Activated T-cell treated with anti-CD3 and anti-CD28 coated beads, Interleukin-2, amount 50 U/mL, for 24 hours (primary cell): ENCODE data around the gene UVRAG.

Experiments used
- DNase-seq: peaks from one replicate; pipeline ENCODE4 v3.0.0-alpha.2; 2020
- H3K27ac Mint-ChIP-seq: 2 replicates; pipeline ENCODE4 v1.8.0; 2020; ENCODE audit warnings: mild to moderate bottlenecking, mixed read lengths
- H3K27me3 Mint-ChIP-seq: 2 replicates; pipeline ENCODE4 v1.8.0; 2020; ENCODE audit warnings: mixed read lengths
- H3K36me3 Mint-ChIP-seq: 2 replicates; pipeline ENCODE4 v1.8.0; 2020; ENCODE audit warnings: low read depth, mixed read lengths
- H3K4me1 Mint-ChIP-seq: 2 replicates; pipeline ENCODE4 v1.8.0; 2020; ENCODE audit warnings: low read depth, mixed read lengths
- H3K4me3 Mint-ChIP-seq: 2 replicates; pipeline ENCODE4 v1.8.0; 2020; ENCODE audit warnings: mild to moderate bottlenecking, moderate library complexity, mixed read lengths
- H3K9me3 Mint-ChIP-seq: 2 replicates; pipeline ENCODE4 v1.8.0; 2020; ENCODE audit warnings: mixed read lengths

The UVRAG gene

DNA sequence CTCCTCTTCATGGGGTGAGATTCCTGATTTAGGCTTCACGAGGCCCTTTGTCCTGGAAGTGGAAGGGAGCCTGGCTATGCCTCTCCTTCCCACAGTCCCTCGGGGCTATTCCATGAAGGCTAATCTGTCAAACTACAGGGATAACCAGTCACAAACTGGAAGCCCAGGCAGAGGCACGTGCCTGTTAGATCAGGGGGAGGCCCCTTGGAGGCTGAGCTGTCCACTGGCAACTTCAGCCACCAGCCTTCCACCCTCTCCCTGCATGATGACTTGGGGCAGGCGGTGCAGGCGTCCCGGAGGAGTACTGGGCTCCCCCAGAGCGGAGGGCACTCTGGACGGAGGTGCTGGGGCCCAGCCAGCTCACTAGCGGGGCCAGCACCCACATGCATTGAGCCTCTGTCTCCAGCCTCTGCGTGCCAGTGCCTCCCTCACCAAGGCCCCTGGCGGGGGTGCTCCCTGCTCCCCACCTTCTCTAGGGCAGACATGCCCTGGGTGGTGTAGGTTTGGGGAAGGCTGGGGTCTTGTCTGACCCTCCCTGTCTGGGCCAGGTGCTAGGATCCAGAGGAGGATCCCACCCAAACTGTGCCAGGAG lies 348.4 kb downstream of the UVRAG start:
- no peak overlapping the region for H3K4me3 Mint-ChIP-seq
- DNase-seq, result no peak

DNA sequence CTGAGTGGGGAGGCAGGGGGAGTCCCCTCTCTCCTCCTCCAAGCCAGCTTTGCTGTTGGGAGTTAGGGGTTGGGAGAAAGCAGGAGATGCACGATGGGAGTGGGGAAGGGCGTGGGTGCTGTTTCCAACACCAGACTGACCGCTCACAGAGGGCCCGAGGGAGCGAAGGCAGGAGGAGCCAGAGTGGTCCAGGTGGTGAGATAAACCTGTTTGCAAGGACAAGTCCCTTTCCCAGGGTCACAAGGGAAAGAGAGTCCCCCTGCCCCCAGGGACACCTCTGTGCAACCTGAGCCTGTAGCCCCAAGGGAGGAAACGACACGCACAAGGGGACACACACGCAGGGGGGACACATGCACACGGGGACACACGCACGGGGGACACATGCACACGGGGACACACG lies 349.1 kb downstream of the UVRAG start:
- Mint-ChIP-seq H3K4me1 (peaks cover 8% of the 10 kb centered on the region), H3K27ac (no peak overlapping the region), H3K4me3 (no peak overlapping the region)

More for the DNA sequence above, 348.4 kb downstream of the UVRAG start:
- Mint-ChIP-seq H3K27ac (no peak overlapping the region), H3K4me1 (peaks cover 8% of the 10 kb centered on the region), H3K36me3 (no peaks in the 10 kb centered on the region), H3K27me3 (peaks cover 3% of the 10 kb centered on the region), H3K9me3 (no peaks in the 10 kb centered on the region)

DNA sequence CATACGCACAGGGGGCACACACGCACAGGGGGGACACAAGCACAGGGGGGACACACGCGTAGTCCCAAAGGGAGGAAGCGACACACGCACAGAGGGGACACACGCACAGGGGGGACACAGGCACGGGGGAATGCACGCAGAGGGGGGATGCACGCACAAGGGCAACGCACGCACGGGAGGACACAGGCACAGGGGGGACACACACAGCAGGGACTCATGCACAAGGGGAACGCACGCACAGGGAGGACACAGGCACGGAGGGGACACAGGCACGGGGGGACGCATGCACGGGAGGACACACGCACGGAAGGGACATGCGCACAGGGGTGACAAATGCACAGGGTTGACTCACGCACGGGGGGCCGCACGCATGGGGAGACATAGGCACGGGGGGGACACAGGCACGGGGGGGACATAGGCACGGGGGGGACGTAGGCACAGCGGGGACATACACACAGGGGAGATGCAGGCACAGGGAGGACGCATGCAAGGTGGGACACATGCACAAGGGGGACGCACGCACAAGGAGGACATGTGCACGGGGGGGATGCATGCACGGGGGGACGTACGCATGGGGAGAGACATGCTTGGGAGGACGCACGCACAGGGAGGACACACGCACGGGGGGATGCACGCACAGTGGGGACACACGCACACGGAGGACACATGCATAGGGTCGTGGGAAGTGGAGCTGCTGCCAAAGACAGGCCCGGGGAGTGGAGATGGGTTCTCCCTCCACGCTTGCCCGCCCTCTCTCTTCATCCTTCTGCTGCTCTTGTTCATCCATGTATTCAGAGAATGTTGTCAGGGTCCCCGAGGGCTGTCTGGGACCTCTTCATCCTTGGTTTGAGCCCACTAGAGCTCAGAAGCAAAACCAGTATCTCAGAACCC lies 350.1 kb downstream of the UVRAG start:
- Mint-ChIP-seq H3K4me1 (peaks cover 8% of the 10 kb centered on the region), H3K36me3 (no peaks in the 10 kb centered on the region), H3K9me3 (no peaks in the 10 kb centered on the region), H3K27ac (no peak overlapping the region), H3K27me3 (peaks cover 6% of the 10 kb centered on the region), H3K4me3 (no peak overlapping the region)
- DNase-seq, result no peak

More for the DNA sequence above, 349.1 kb downstream of the UVRAG start:
- Mint-ChIP-seq H3K36me3 (no peaks in the 10 kb centered on the region), H3K27me3 (peaks cover 6% of the 10 kb centered on the region), H3K9me3 (no peaks in the 10 kb centered on the region)
- no peak for DNase-seq

DNA sequence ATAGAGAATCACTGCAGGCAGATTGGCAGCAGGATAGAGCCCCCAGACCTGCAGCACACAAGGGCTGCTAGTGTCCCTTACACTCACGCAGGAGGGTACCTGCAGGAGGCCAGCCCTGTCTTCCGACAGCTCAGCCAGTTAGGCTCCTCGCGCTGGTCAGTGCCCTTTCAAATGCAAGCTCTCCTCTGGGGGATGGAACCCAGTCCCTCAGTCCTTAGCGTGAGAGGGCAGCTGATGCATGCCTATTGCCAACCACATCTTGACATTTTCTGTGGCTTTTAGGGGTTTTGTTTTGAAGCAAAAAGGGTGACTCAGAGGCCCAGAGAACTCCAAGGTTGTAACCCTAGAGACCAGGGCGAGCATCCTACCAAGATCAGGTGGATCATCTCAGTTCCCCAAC lies 351.3 kb downstream of the UVRAG start:
- Mint-ChIP-seq H3K27ac (no peak overlapping the region), H3K27me3 (peaks cover 6% of the 10 kb centered on the region)

DNA sequence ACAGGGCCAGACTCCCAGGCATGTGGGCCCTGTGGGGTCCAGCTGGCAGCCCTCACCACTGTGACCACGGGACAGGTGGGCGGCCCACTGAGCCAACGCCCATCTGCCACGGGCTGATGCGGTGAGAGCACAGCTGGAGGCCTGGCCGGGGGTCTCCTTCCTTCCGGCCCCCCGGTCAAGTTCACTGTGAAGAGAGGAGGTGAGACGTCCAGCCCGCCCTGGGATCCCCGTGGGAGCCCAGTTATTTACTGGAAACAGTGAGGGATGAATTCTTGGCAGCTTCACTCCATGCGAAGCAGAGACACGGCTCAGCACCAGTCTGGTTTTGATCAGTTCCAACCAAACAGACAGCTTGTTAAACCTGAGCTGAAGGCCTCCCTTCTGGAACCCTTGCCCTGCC lies 352.6 kb downstream of the UVRAG start:
- Mint-ChIP-seq H3K4me1 (peaks cover 8% of the 10 kb centered on the region), H3K36me3 (no peaks in the 10 kb centered on the region), H3K27ac (no peak overlapping the region), H3K4me3 (no peak overlapping the region), H3K27me3 (peaks cover 6% of the 10 kb centered on the region), H3K9me3 (no peaks in the 10 kb centered on the region)
- no peak for DNase-seq

More for the DNA sequence above, 351.3 kb downstream of the UVRAG start:
- Mint-ChIP-seq H3K4me3 (no peak overlapping the region), H3K36me3 (no peaks in the 10 kb centered on the region), H3K9me3 (no peaks in the 10 kb centered on the region), H3K4me1 (peaks cover 8% of the 10 kb centered on the region)
- no peak for DNase-seq

DNA sequence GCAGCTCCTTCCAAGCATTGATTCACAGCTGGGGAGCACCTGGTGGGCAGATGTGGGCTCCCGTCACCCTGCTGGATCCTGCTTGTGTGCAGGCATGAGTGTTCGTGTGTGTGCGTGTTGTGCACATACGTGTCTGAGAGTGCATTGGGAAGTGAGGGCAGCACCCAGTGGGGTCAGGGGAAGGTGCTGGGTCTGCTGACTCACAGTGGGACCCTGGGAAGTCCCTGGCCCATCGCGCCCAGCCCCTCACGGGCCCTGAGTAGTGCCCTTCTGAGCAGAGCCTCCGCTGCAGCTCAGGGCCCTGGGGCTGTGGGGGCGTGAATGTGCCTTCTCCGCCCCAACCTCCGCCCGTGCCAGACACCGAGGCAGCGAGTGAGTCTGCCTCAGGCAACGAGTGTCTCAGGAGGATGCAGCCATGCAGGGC lies 354.5 kb downstream of the UVRAG start:
- Mint-ChIP-seq H3K27ac (no peak overlapping the region), H3K27me3 (peaks cover 6% of the 10 kb centered on the region), H3K4me3 (no peak overlapping the region), H3K4me1 (peaks cover 11% of the 10 kb centered on the region), H3K9me3 (no peaks in the 10 kb centered on the region), H3K36me3 (no peaks in the 10 kb centered on the region)
- no peak for DNase-seq

DNA sequence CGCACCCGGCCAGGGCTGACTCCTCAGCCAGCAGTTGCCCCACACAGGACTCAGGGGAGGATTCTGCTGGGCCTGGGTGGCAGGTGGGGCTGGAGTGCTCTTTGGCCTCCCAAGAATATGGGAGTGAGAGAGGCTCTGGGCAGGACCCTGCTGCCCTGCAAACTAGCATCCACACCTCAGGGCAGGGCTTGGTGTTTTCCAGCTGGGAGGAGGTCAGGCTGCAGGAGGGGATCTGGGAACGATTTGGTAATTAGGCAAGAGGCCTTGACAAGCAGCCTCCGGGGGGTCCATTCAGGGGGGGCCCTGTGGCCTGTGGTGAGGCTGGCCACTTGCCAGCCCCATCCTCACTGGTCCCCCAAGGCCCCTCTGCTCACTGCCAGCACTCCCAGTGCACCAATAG lies 355.5 kb downstream of the UVRAG start:
- Mint-ChIP-seq H3K36me3 (no peaks in the 10 kb centered on the region), H3K27ac (no peak overlapping the region), H3K9me3 (no peaks in the 10 kb centered on the region), H3K27me3 (peaks cover 6% of the 10 kb centered on the region), H3K4me3 (no peak overlapping the region), H3K4me1 (peaks cover 11% of the 10 kb centered on the region)
- DNase-seq, result no peak

DNA sequence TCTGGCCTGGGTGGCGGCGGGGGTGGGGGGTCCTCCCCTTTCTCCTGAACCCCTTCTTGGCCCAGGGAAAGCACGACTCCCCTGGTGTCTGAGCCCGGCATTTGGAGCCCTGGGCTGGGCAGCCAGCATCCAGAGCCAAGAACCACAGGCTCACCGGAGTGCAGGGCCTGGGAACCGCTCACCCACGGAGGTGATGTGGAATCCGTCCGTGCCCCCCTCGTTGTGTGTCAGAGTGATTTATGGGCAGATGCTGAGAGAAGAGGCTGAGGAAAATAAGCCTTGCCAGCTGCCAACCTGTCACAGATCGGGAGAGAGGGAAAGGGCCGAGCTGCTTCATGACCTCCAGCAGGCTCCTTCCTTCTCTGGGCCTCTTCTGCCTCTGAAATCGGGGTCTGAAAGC lies 357.6 kb downstream of the UVRAG start:
- Mint-ChIP-seq H3K36me3 (no peaks in the 10 kb centered on the region), H3K27me3 (peaks cover 6% of the 10 kb centered on the region), H3K9me3 (no peaks in the 10 kb centered on the region), H3K4me3 (no peak overlapping the region), H3K27ac (no peak overlapping the region), H3K4me1 (peaks cover 3% of the 10 kb centered on the region)
- no peak for DNase-seq

DNA sequence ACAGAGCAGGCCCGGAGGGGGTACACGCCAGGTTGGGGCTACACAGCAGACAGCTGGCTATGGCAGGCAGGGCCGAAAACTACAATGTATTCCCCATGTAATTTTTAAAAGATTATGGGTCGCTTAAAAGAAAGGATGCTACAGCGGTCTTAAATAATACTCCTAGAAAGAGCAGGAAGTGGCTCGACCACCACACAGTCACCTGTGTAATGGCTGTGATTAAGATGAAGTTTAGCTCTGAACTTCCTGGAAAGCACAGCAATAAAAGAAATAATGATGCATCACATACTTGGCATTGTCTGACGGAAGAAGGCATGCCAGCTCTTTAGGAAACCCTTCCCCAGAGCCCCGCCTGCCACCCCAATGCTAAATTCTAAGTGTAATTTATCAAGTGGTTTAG lies 358.7 kb downstream of the UVRAG start:
- Mint-ChIP-seq H3K4me1 (peaks cover 3% of the 10 kb centered on the region), H3K27me3 (peaks cover 1% of the 10 kb centered on the region), H3K27ac (no peak overlapping the region), H3K4me3 (no peak overlapping the region), H3K9me3 (no peaks in the 10 kb centered on the region), H3K36me3 (no peaks in the 10 kb centered on the region)
- DNase-seq, result no peak

DNA sequence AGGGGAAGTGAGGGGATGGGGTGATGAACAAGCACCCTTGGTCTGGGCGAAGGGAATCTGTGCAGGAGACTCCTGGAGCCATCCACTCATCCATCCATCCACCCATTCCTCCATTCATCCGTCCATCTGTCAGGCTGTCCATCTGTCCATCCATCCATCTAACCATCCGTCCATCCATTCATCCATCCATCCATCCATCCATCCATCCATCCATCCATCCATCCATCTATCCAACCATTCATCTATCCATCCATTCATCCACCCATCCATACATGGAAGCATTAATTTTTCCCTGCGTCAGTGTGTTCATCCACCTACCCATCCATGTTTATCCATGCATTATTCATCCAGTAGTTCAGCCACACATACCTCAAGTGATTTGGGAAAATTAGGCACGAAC lies 359.3 kb downstream of the UVRAG start:
- no peak overlapping the region for H3K4me3 Mint-ChIP-seq
- H3K9me3 Mint-ChIP-seq, result no peaks in the 10 kb centered on the region
- no peak overlapping the region for H3K27ac Mint-ChIP-seq
- no peak for DNase-seq
- no peaks in the 10 kb centered on the region for H3K36me3 Mint-ChIP-seq
- no peaks in the 10 kb centered on the region for H3K27me3 Mint-ChIP-seq
- peaks cover 3% of the 10 kb centered on the region for H3K4me1 Mint-ChIP-seq

DNA sequence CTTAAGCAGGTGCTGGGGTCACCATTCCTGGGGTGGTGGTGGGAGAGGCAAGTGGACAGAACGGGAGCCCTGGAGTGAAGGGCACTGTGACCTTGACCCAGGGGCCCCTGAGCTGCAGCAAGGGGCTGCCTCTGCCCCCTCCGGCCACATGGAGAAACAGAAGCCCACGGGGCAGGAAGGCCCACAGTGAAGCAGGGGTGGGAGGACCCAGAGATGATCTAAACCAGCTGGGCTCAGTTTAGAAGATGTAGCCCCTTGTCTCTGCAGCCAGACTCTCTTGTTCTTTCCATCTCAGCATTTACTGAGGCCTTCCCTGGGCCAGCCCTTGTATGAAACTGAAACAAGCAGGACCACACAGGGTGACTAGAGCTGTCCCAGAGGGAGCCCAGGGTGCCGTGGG lies 360.8 kb downstream of the UVRAG start:
- H3K27me3 Mint-ChIP-seq, result no peaks in the 10 kb centered on the region
- H3K4me3 Mint-ChIP-seq, result no peak overlapping the region
- no peaks in the 10 kb centered on the region for H3K9me3 Mint-ChIP-seq
- no peak overlapping the region for H3K27ac Mint-ChIP-seq
- no peaks in the 10 kb centered on the region for H3K36me3 Mint-ChIP-seq
- H3K4me1 Mint-ChIP-seq, result peaks cover 3% of the 10 kb centered on the region
- no peak for DNase-seq

DNA sequence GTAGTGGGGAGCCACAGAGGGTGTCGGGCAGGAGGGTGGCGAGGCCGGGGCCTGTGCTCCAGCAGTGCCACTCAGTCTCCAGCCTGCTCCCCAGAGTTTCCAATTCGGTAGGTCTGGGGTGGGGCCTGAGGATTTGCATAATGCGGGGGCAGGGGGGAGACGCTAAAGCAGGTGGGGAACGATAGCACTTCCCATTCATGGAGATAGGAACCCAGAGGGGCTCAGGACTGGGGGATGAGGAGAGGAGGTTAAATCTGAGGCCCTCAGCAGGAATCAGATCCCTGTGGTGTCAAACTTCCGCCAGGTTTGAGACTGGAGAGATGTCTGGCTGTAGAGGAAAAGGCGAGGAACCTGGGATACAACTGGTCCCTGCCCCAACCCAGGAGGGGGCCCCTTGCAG lies 361.5 kb downstream of the UVRAG start:
- Mint-ChIP-seq H3K9me3 (no peaks in the 10 kb centered on the region), H3K4me1 (peaks cover 3% of the 10 kb centered on the region)
- DNase-seq, result no peak

DNA sequence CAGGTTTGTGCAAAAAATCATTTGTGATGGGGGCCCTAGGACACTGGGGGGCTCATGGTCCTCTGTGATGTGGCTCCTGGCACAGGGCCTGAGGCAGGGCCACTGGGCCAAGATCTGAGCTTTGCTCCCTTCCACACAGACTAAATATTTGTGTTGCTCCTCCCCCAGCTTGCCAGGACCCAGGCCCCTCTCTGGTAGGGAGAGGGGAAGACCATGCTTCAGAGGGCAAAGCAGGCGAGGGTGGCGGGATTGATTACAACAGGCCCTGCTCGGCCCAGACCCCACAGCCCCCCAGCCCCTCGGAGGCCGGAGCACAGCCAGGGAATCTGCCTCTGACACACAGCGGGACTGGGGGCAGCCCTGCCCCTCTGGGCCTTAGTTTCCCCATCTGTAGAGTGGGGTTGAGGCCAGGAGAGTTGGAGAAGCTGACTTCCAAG lies 362.3 kb downstream of the UVRAG start:
- Mint-ChIP-seq H3K9me3 (no peaks in the 10 kb centered on the region), H3K36me3 (no peaks in the 10 kb centered on the region), H3K27me3 (no peaks in the 10 kb centered on the region), H3K4me3 (no peak overlapping the region), H3K27ac (no peak overlapping the region), H3K4me1 (peaks cover 3% of the 10 kb centered on the region)
- no peak for DNase-seq

More for the DNA sequence above, 361.5 kb downstream of the UVRAG start:
- Mint-ChIP-seq H3K36me3 (no peaks in the 10 kb centered on the region), H3K4me3 (no peak overlapping the region), H3K27ac (no peak overlapping the region), H3K27me3 (no peaks in the 10 kb centered on the region)

DNA sequence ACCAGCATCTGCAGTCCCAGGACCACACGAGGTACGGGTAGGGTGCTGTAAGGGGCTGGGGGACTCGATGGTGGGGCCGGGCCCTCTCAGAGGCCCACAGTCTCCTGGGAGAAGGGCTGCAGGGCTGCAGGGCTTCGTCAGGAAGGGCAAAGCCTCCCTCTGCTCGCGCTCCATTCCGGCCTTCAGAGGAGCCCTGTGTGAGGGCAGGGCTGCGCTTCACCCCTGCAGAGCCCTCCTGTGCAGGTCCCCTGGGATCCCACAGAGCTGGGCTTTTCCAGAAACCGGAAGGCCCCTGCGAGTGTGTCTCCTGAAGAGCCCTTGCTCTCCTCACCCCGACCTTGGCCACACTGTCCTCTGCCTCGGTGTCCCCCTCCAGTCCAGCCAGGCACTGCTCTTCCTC lies 364.1 kb downstream of the UVRAG start:
- no peaks in the 10 kb centered on the region for H3K4me1 Mint-ChIP-seq
- no peaks in the 10 kb centered on the region for H3K36me3 Mint-ChIP-seq
- no peak overlapping the region for H3K4me3 Mint-ChIP-seq
- H3K27me3 Mint-ChIP-seq, result no peaks in the 10 kb centered on the region
- no peak overlapping the region for H3K27ac Mint-ChIP-seq
- no peaks in the 10 kb centered on the region for H3K9me3 Mint-ChIP-seq
- no peak for DNase-seq

DNA sequence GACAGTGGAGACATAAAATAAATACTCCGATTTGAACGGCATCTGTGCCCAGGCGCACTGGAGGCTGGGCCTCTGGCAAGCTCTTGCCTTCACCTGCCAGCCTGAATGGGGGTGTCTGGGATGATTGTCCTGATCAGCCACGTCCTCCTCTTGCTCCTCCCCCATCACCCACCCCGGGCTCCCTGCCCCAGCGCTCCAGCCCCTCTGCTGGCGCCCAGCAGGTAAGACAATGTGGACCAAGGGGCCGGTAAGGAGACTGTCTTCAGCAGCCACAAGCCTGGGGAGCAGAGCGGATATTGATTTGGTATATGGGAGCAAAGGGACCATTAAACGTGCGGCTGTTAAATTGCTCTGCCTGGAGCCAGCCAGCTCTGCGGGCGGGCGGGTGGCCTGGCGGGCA lies 366.4 kb downstream of the UVRAG start:
- H3K4me1 Mint-ChIP-seq, result no peaks in the 10 kb centered on the region
- no peaks in the 10 kb centered on the region for H3K9me3 Mint-ChIP-seq
- DNase-seq, result no peak
- H3K27ac Mint-ChIP-seq, result no peak overlapping the region
- no peak overlapping the region for H3K4me3 Mint-ChIP-seq
- H3K36me3 Mint-ChIP-seq, result no peaks in the 10 kb centered on the region
- H3K27me3 Mint-ChIP-seq, result no peaks in the 10 kb centered on the region
